H9 (cell line): ENCODE results near the gene RETN. TPM values are rescaled to one million over a fixed set of nuclear protein-coding genes. Genes with fewer than 3 reads are reported as not detected.

Source experiments
- DNase-seq: peaks from one replicate; pipeline ENCODE4 v3.0.0-alpha.2; 2017
- H2AFZ ChIP-seq: one replicate; pipeline ENCODE4 v1.6.1; 2013; ENCODE audit warnings: mild to moderate bottlenecking, low read length, control low read depth, moderate library complexity
- H2AK5ac ChIP-seq: 2 replicates; pipeline ENCODE4 v1.6.1; 2013; ENCODE audit warnings: low read length, control low read depth, mixed read lengths; ENCODE audit not compliant: insufficient read length
- H2BK120ac ChIP-seq: one replicate; pipeline ENCODE4 v1.6.1; 2013; ENCODE audit warnings: low read depth, mild to moderate bottlenecking, low read length, control low read depth, inconsistent platforms; ENCODE audit not compliant: poor library complexity, severe bottlenecking
- H2BK12ac ChIP-seq: 2 replicates; pipeline ENCODE4 v1.6.1; 2013; ENCODE audit warnings: low read length, control low read depth, mixed read lengths, low read depth; ENCODE audit not compliant: insufficient read length
- H2BK15ac ChIP-seq: 2 replicates; pipeline ENCODE4 v1.6.1; 2013; ENCODE audit warnings: low read depth, low read length, control low read depth
- H2BK20ac ChIP-seq: one replicate; pipeline ENCODE4 v1.6.1; 2013; ENCODE audit warnings: low read depth, mild to moderate bottlenecking, low read length, control low read depth, inconsistent platforms; ENCODE audit not compliant: poor library complexity, severe bottlenecking
- H2BK5ac ChIP-seq: 2 replicates; pipeline ENCODE4 v1.6.1; 2013; ENCODE audit warnings: low read length, control low read depth, mixed read lengths; ENCODE audit not compliant: insufficient read length
- H3K14ac ChIP-seq: 2 replicates; pipeline ENCODE4 v1.6.1; 2013; ENCODE audit warnings: low read length, control low read depth; ENCODE audit not compliant: insufficient read depth
- H3K18ac ChIP-seq: 2 replicates; pipeline ENCODE4 v1.6.1; 2013; ENCODE audit warnings: low read depth, mild to moderate bottlenecking, mixed read lengths, low read length, control low read depth; ENCODE audit not compliant: insufficient read length
- H3K23ac ChIP-seq: 2 replicates; pipeline ENCODE4 v1.6.1; 2013; ENCODE audit warnings: low read length, control low read depth, mixed read lengths, low read depth; ENCODE audit not compliant: insufficient read length
- H3K23me2 ChIP-seq: 2 replicates; pipeline ENCODE4 v1.6.1; 2013; ENCODE audit warnings: low read depth, mild to moderate bottlenecking, mixed read lengths, low read length, control low read depth; ENCODE audit not compliant: insufficient read length, poor library complexity, severe bottlenecking
- H3K27ac ChIP-seq: 2 replicates; pipeline ENCODE4 v1.5.1; 2013; ENCODE audit warnings: low read length, control low read depth, mixed read lengths, low read depth; ENCODE audit not compliant: insufficient read length
- H3K27me3 ChIP-seq: 2 replicates; pipeline ENCODE4 v1.6.1; 2013; ENCODE audit warnings: low read length, control low read depth, inconsistent platforms; ENCODE audit not compliant: insufficient read depth
- H3K4ac ChIP-seq: 2 replicates; pipeline ENCODE4 v1.6.1; 2013; ENCODE audit warnings: low read depth, mild to moderate bottlenecking, control low read depth, inconsistent platforms, low read length, moderate library complexity
- H3K4me1 ChIP-seq: 2 replicates; pipeline ENCODE4 v1.6.1; 2013; ENCODE audit warnings: low read length, control low read depth, inconsistent platforms; ENCODE audit not compliant: insufficient read depth
- H3K4me2 ChIP-seq: 2 replicates; pipeline ENCODE4 v1.6.1; 2013; ENCODE audit warnings: low read length, control low read depth, mixed read lengths; ENCODE audit not compliant: insufficient read length, insufficient read depth
- H3K56ac ChIP-seq: 2 replicates; pipeline ENCODE4 v1.6.1; 2013; ENCODE audit warnings: low read depth, mild to moderate bottlenecking, mixed read lengths, low read length, control low read depth; ENCODE audit not compliant: insufficient read length
- H3K79me1 ChIP-seq: 2 replicates; pipeline ENCODE4 v1.6.1; 2013; ENCODE audit warnings: low read depth, mild to moderate bottlenecking, moderate library complexity, low read length, control low read depth, inconsistent platforms; ENCODE audit not compliant: insufficient read depth, poor library complexity, severe bottlenecking
- H3K79me2 ChIP-seq: 2 replicates; pipeline ENCODE4 v1.6.1; 2013; ENCODE audit warnings: low read length, control low read depth, inconsistent platforms; ENCODE audit not compliant: insufficient read depth
- H3K9ac ChIP-seq: 2 replicates; pipeline ENCODE4 v1.6.1; 2013; ENCODE audit warnings: low read length, control low read depth, mixed read lengths; ENCODE audit not compliant: insufficient read length; ENCODE audit errors: extremely low read depth
- H3K9me3 ChIP-seq: one replicate; pipeline ENCODE4 v1.6.1; 2013; ENCODE audit warnings: low read depth, low read length, inconsistent platforms; ENCODE audit not compliant: control insufficient read depth
- H3T11ph ChIP-seq: one replicate; pipeline ENCODE4 v1.6.1; 2013; ENCODE audit warnings: mild to moderate bottlenecking, low read length, control low read depth, inconsistent platforms
- H4K20me1 ChIP-seq: one replicate; pipeline ENCODE4 v1.6.1; 2013; ENCODE audit not compliant: control insufficient read depth, insufficient read length, insufficient read depth
- H4K5ac ChIP-seq: 2 replicates; pipeline ENCODE4 v1.6.1; 2013; ENCODE audit warnings: low read depth, mild to moderate bottlenecking, mixed read lengths, low read length, control low read depth; ENCODE audit not compliant: insufficient read length
- H4K8ac ChIP-seq: replicated peaks from 2 replicates; pipeline ENCODE4 v1.6.1; 2013; ENCODE audit warnings: low read length, control low read depth, mixed read lengths, low read depth; ENCODE audit not compliant: insufficient read length
- H4K91ac ChIP-seq: 2 replicates; pipeline ENCODE4 v1.6.1; 2013; ENCODE audit warnings: low read depth, mild to moderate bottlenecking, moderate library complexity, mixed read lengths, low read length, control low read depth; ENCODE audit not compliant: insufficient read length
- H3K27ac Mint-ChIP-seq, 3 experiments: 2 replicates in 2 of 3; 3 replicates in 1 of 3; pipeline ENCODE4 v1.8.0; 2020 to 2021; ENCODE audit warnings: mixed read lengths in 3 of 3, mild to moderate bottlenecking in 1 of 3, moderate library complexity in 1 of 3
- H3K27me3 Mint-ChIP-seq: 2 replicates; pipeline ENCODE4 v1.8.0; 2021; ENCODE audit warnings: low read depth, mild to moderate bottlenecking, moderate library complexity, mixed read lengths
- H3K36me3 Mint-ChIP-seq, 3 experiments: 2 replicates in 2 of 3; 3 replicates in 1 of 3; pipeline ENCODE4 v1.8.0; 2020 to 2021; ENCODE audit warnings: low read depth in 3 of 3, mixed read lengths in 3 of 3; ENCODE audit not compliant: insufficient read depth in 1 of 3
- H3K4me1 Mint-ChIP-seq, 2 experiments: 2 replicates each; pipeline ENCODE4 v1.8.0; 2020; ENCODE audit warnings: mixed read lengths in 2 of 2
- H3K4me3 Mint-ChIP-seq, 2 experiments: 2 replicates in 1 of 2; 3 replicates in 1 of 2; pipeline ENCODE4 v1.8.0; 2020 to 2021; ENCODE audit warnings: mild to moderate bottlenecking in 2 of 2, mixed read lengths in 2 of 2, moderate library complexity in 1 of 2
- H3K9me3 Mint-ChIP-seq, 2 experiments: 2 replicates in 1 of 2; 3 replicates in 1 of 2; pipeline ENCODE4 v1.8.0; 2020; ENCODE audit warnings: mild to moderate bottlenecking in 2 of 2, mixed read lengths in 2 of 2, moderate library complexity in 1 of 2
- CTCF ChIP-seq: fragments of 200-600 bp; sonication (generic); conservative IDR thresholded peaks from 3 replicates; pipeline ENCODE4 v1.8.0; 2021; ENCODE audit warnings: antibody characterized with exemption, mild to moderate bottlenecking
- WGBS: extraction: QIAGEN DNeasy Blood & Tissue Kit; methylation state at CpG from one replicate; pipeline ENCODE4 v1.1.7; 2013; ENCODE audit warnings: missing lambda C conversion rate, low lambda C conversion rate, mixed read lengths; ENCODE audit not compliant: insufficient read length; ENCODE audit errors: extremely low coverage; 5-methylcytosine and 5-hydroxymethylcytosine counted together
- total RNA-seq: library from RNA; stranded (reverse); gene quantifications from 2 replicates; pipeline ENCODE4 v1.2.1, GENCODE V29; 2021

RETN gene
- total RNA-seq, 1 experiment from 2014 or later = not detected

- Mint-ChIP-seq H3K36me3 (peaks cover 2 to 16% (median 7%) of the 10 kb centered on the region in 3 experiments; a peak in 4 of 7 replicates), H3K4me3 (no peak overlapping the region), H3K9me3 (no peaks in the 10 kb centered on the region; a peak in 1 of 5 replicates), H3K27ac (no peak overlapping the region), H3K27me3 (peaks cover 26% of the 10 kb centered on the region), H3K4me1 (peaks cover under 1 to 8% of the 10 kb centered on the region in 2 experiments)
- Histone ChIP-seq H3K23ac (no peak overlapping the region), H4K20me1 (no peaks in the 10 kb centered on the region), H3K18ac (no peak overlapping the region), H3K56ac (no peak overlapping the region), H2AFZ (no peak overlapping the region), H2BK120ac (no peak overlapping the region), H4K8ac (no peak overlapping the region), H3K9me3 (no peaks in the 10 kb centered on the region), H3K4me1 (no peaks in the 10 kb centered on the region), H2BK20ac (no peak overlapping the region), H3T11ph (no peak overlapping the region), H2AK5ac (no peak overlapping the region), H3K4me2 (no peak overlapping the region), H3K9ac (no peak overlapping the region), H4K91ac (no peak overlapping the region), H2BK5ac (no peak overlapping the region), H3K14ac (no peak overlapping the region), H2BK15ac (no peak overlapping the region), H3K23me2 (no peaks in the 10 kb centered on the region), H3K27me3 (no peaks in the 10 kb centered on the region), H3K4ac (no peak overlapping the region), H3K79me1 (no peaks in the 10 kb centered on the region), H4K5ac (no peak overlapping the region), H3K27ac (no peak overlapping the region), H3K79me2 (no peaks in the 10 kb centered on the region), H2BK12ac (no peak overlapping the region)
- WGBS = no CpG with 5 or more reads among the region's 26 CpGs
- DNase-seq = no peak
- TF ChIP-seq CTCF = no peak
Observed at GRCh38 chr19:7647156-7647555, 21.7 kb upstream of the RETN start.
